ENCODE measurements around the gene ARHGEF10L.

Gene ARHGEF10L

GRCh38 chr1:17595602-17595925 is 56.1 kb downstream of the ARHGEF10L start:
- DNase-seq (ENCODE audit: low read depth) = no peak
- no peak for TF ChIP-seq CTCF (conservative IDR thresholded peaks at IDR 0.05; ENCODE audit: low read depth, low read length)
- no peak overlapping the region for H3K4me3 ChIP-seq (ENCODE audit: low read length)

- no peak for DNase-seq (ENCODE audit: low read depth)
- TF ChIP-seq CTCF (conservative IDR thresholded peaks at IDR 0.05; ENCODE audit: low read depth, low read length) = no peak
- H3K4me3 ChIP-seq (ENCODE audit: low read length) = no peak overlapping the region
Observed at GRCh38 chr1:17596186-17596585, 56.7 kb downstream of the ARHGEF10L start.

- TF ChIP-seq CTCF (conservative IDR thresholded peaks at IDR 0.05; ENCODE audit: low read depth, low read length) = no peak
- no peak overlapping the region for H3K4me3 ChIP-seq (ENCODE audit: low read length)
- DNase-seq (ENCODE audit: low read depth) = no peak
Observed at GRCh38 chr1:17596651-17597509, 57.4 kb downstream of the ARHGEF10L start.

- no peak overlapping the region for H3K4me3 ChIP-seq (ENCODE audit: low read length)
- TF ChIP-seq CTCF (conservative IDR thresholded peaks at IDR 0.05; ENCODE audit: low read depth, low read length) = no peak
- DNase-seq (ENCODE audit: low read depth) = no peak
Observed at GRCh38 chr1:17597651-17598050, 58.2 kb downstream of the ARHGEF10L start.

GRCh38 chr1:17598251-17598650 is 58.8 kb downstream of the ARHGEF10L start:
- no peak for TF ChIP-seq CTCF (conservative IDR thresholded peaks at IDR 0.05; ENCODE audit: low read depth, low read length)
- no peak for DNase-seq (ENCODE audit: low read depth)
- H3K4me3 ChIP-seq (ENCODE audit: low read length) = no peak overlapping the region

- no peak overlapping the region for H3K4me3 ChIP-seq (ENCODE audit: low read length)
- DNase-seq (ENCODE audit: low read depth) = no peak
- no peak for TF ChIP-seq CTCF (conservative IDR thresholded peaks at IDR 0.05; ENCODE audit: low read depth, low read length)
Observed at GRCh38 chr1:17599291-17599953, 59.9 kb downstream of the ARHGEF10L start.

GRCh38 chr1:17599954-17600300 is 60.4 kb downstream of the ARHGEF10L start:
- TF ChIP-seq CTCF (conservative IDR thresholded peaks at IDR 0.05; ENCODE audit: low read depth, low read length) = no peak
- DNase-seq (ENCODE audit: low read depth) = no peak
- no peak overlapping the region for H3K4me3 ChIP-seq (ENCODE audit: low read length)
